CD14-positive monocyte (primary cell): ENCODE results near the gene CCDC88B. TPM values are rescaled to one million over a fixed set of nuclear protein-coding genes. Genes with fewer than 3 reads are reported as not detected.
A peak's percentile ranks its signal among the peaks of the same experiment; 100 is the strongest.

Experiments used
- DNase-seq, 3 donors: peaks; one replicate each; pipeline ENCODE4 v3.0.0-alpha.2; 2011 to 2022
- H2AFZ ChIP-seq: 2 replicates; pipeline ENCODE4 v1.6.0; 2012; ENCODE audit warnings: mild to moderate bottlenecking, low read depth, low read length, inconsistent platforms; ENCODE audit not compliant: insufficient read depth, poor library complexity, severe bottlenecking
- H3K27ac ChIP-seq, 2 donors: 1 replicate in 1 of 2; 2 replicates in 1 of 2; pipeline ENCODE4 v1.5.1; 2012 to 2013; ENCODE audit warnings: low read length in 2 of 2, control low read depth in 1 of 2, inconsistent platforms in 1 of 2, low read depth in 1 of 2, mild to moderate bottlenecking in 1 of 2
- H3K27me3 ChIP-seq, 2 donors: one replicate each; pipeline versions ENCODE4 v1.6.0 to v1.6.1; 2011 to 2013; ENCODE audit warnings: low read length in 2 of 2; ENCODE audit not compliant: control insufficient read depth in 2 of 2, insufficient read depth in 2 of 2
- H3K36me3 ChIP-seq, 2 donors: replicated peaks in 1 of 2; 1 replicate in 1 of 2; 2 replicates in 1 of 2; pipeline versions ENCODE4 v1.5.1 to v1.6.1; 2012 to 2013; ENCODE audit warnings: low read length in 2 of 2, control low read depth in 1 of 2, inconsistent platforms in 1 of 2, mild to moderate bottlenecking in 1 of 2; ENCODE audit not compliant: insufficient read depth in 2 of 2, control insufficient read depth in 1 of 2
- H3K4me1 ChIP-seq, 2 donors: 1 replicate in 1 of 2; 2 replicates in 1 of 2; pipeline versions ENCODE4 v1.5.1 to v1.6.1; 2012 to 2013; ENCODE audit warnings: low read length in 2 of 2, control low read depth in 1 of 2, inconsistent platforms in 1 of 2, mild to moderate bottlenecking in 1 of 2, moderate library complexity in 1 of 2; ENCODE audit not compliant: insufficient read depth in 2 of 2, control insufficient read depth in 1 of 2
- H3K4me2 ChIP-seq: replicated peaks from 2 replicates; pipeline ENCODE3; 2012; ENCODE audit warnings: low read length, moderate library complexity, mild to moderate bottlenecking; ENCODE audit not compliant: poor library complexity, severe bottlenecking; ENCODE audit errors: extremely low read depth
- H3K4me3 ChIP-seq, 3 experiments: fragments of 200-600 bp in 1 of 3; sonication (generic) in 1 of 3; replicated peaks in 1 of 3; 1 replicate in 2 of 3; 2 replicates in 1 of 3; pipeline ENCODE4 v1.5.1; 2011 to 2013; ENCODE audit warnings: low read length in 3 of 3, mild to moderate bottlenecking in 3 of 3, control low read depth in 2 of 3, low read depth in 2 of 3, inconsistent platforms in 1 of 3, moderate library complexity in 1 of 3
- H3K79me2 ChIP-seq: 2 replicates; pipeline ENCODE4 v1.6.0; 2012; ENCODE audit warnings: mild to moderate bottlenecking, control low read depth, inconsistent platforms, low read length, moderate library complexity; ENCODE audit not compliant: insufficient read depth
- H3K9ac ChIP-seq: 2 replicates; pipeline ENCODE4 v1.6.0; 2017; ENCODE audit warnings: low read length, mild to moderate bottlenecking; ENCODE audit not compliant: insufficient read depth, poor library complexity, severe bottlenecking
- H3K9me3 ChIP-seq, 2 donors: replicated peaks in 1 of 2; 1 replicate in 1 of 2; 2 replicates in 1 of 2; pipeline versions ENCODE4 v1.5.1 to v1.6.1; 2012 to 2013; ENCODE audit warnings: low read length in 2 of 2, control low read depth in 1 of 2; ENCODE audit not compliant: control insufficient read depth in 1 of 2, insufficient read depth in 1 of 2
- H4K20me1 ChIP-seq: 2 replicates; pipeline ENCODE4 v1.6.0; 2012; ENCODE audit warnings: mild to moderate bottlenecking, low read length, control low read depth, moderate library complexity; ENCODE audit not compliant: insufficient read depth
- H3K27ac Mint-ChIP-seq, 7 donors: one replicate each; pipeline ENCODE4 v1.8.0; 2020; ENCODE audit warnings: mild to moderate bottlenecking in 7 of 7, mixed read lengths in 7 of 7, moderate library complexity in 6 of 7, inconsistent platforms in 2 of 7
- H3K27me3 Mint-ChIP-seq, 3 donors: one replicate each; pipeline ENCODE4 v1.8.0; 2021 to 2022; ENCODE audit warnings: low read depth in 3 of 3, mild to moderate bottlenecking in 3 of 3, mixed read lengths in 3 of 3, moderate library complexity in 3 of 3, inconsistent platforms in 1 of 3
- H3K36me3 Mint-ChIP-seq, 2 donors: one replicate each; pipeline ENCODE4 v1.8.0; 2020; ENCODE audit warnings: mixed read lengths in 2 of 2, inconsistent platforms in 1 of 2, mild to moderate bottlenecking in 1 of 2
- H3K4me1 Mint-ChIP-seq: one replicate; pipeline ENCODE4 v1.8.0; 2020; ENCODE audit warnings: mild to moderate bottlenecking, mixed read lengths
- H3K4me3 Mint-ChIP-seq, 2 donors: one replicate each; pipeline ENCODE4 v1.8.0; 2020; ENCODE audit warnings: mild to moderate bottlenecking in 2 of 2, mixed read lengths in 2 of 2, moderate library complexity in 1 of 2
- H3K9me3 Mint-ChIP-seq, 7 donors: one replicate each; pipeline ENCODE4 v1.8.0; 2020 to 2022; ENCODE audit warnings: mixed read lengths in 7 of 7, mild to moderate bottlenecking in 6 of 7, moderate library complexity in 6 of 7, inconsistent platforms in 2 of 7
- CTCF ChIP-seq: fragments of 200-600 bp; IDR thresholded peaks from one replicate; pipeline ENCODE4 v1.8.0; 2022; ENCODE audit warnings: antibody characterized with exemption, mild to moderate bottlenecking
- WGBS: methylation state at CpG from one replicate; pipeline ENCODE4 v1.1.5; 2013; ENCODE audit warnings: missing lambda C conversion rate; ENCODE audit not compliant: insufficient coverage; 5-methylcytosine and 5-hydroxymethylcytosine counted together
- intact Hi-C, 2 donors: fragments of 100-400 bp; cut with micrococcal nuclease; formaldehyde crosslinking; loops; one replicate each; pipeline versions ENCODE4 v1.15.0 to v1.15.1; 2023
- polyA plus RNA-seq, 3 donors: library from polyadenylated mRNA; depleted of rRNA in 1 of 3; unstranded in 2 of 3; stranded (reverse) in 1 of 3; fragments of 300-500 nt in 2 of 3; fragments of >200 nt in 1 of 3; fragmentation: Illumina TruSeq in 2 of 3; gene quantifications; 1 replicate in 2 of 3; 2 replicates in 1 of 3; pipeline ENCODE4 v1.2.3, GENCODE V29; 2012 to 2021

CCDC88B gene
- polyA plus RNA-seq, 3 donors = 8.2 to 215 (median 18.9) TPM

GRCh38 chr11:64343767-64344559 lies 4.0 kb downstream of the CCDC88B start:
- Mint-ChIP-seq H3K27ac (no peak overlapping the region), H3K27me3 (no peaks in the 10 kb centered on the region), H3K36me3 (peaks cover 32 to 64% of the 10 kb centered on the region in 2 donors), H3K4me1 (peaks cover 50% of the 10 kb centered on the region), H3K4me3 (no peak overlapping the region), H3K9me3 (peaks cover 0 to 1% (median 0%) of the 10 kb centered on the region in 7 donors)
- Histone ChIP-seq H3K4me3 (no peak overlapping the region), H2AFZ (no peak overlapping the region), H3K4me2 (no peak overlapping the region), H3K27me3 (no peaks in the 10 kb centered on the region), H3K9ac (no peak overlapping the region), H3K36me3 (peaks cover 46 to 53% of the 10 kb centered on the region in 2 donors), H3K9me3 (no peaks in the 10 kb centered on the region), H3K79me2 (peaks cover 46% of the 10 kb centered on the region), H3K4me1 (peaks cover 35 to 51% of the 10 kb centered on the region in 2 donors), H4K20me1 (peaks cover 78% of the 10 kb centered on the region), H3K27ac (no peak overlapping the region)
- peak; percentile 22 for TF ChIP-seq CTCF
- WGBS = 94% methylated on average over 18 of the region's 18 CpGs
- intact Hi-C loops = loop anchor here in 1 of 2 donors (5.0 kb wide), 1 partner anchor 37 kb away; the partner anchor contains the start of gene ESRRA
- no peak for DNase-seq

- Mint-ChIP-seq H3K4me3 (no peak overlapping the region), H3K36me3 (peaks cover 39 to 72% of the 10 kb centered on the region in 2 donors), H3K27ac (no peak overlapping the region), H3K9me3 (peaks cover 0 to 1% (median 0%) of the 10 kb centered on the region in 7 donors), H3K27me3 (no peaks in the 10 kb centered on the region), H3K4me1 (peaks cover 42% of the 10 kb centered on the region)
- no peak for DNase-seq
- H3K79me2 ChIP-seq = peaks cover 43% of the 10 kb centered on the region
- no peak overlapping the region for H3K9ac ChIP-seq
- TF ChIP-seq CTCF = no peak
- peaks cover 27 to 43% of the 10 kb centered on the region in 2 donors for H3K4me1 ChIP-seq
- H3K9me3 ChIP-seq = no peaks in the 10 kb centered on the region
- H3K36me3 ChIP-seq = peaks cover 54 to 61% of the 10 kb centered on the region in 2 donors
- H3K4me3 ChIP-seq = no peak overlapping the region
- WGBS = over 99% methylated on average over 27 of the region's 28 CpGs
- no peak overlapping the region for H3K27ac ChIP-seq
- H3K27me3 ChIP-seq = no peaks in the 10 kb centered on the region
- intact Hi-C loops = loop anchor here in 1 of 2 donors (5.0 kb wide), 1 partner anchor 37 kb away; the partner anchor contains the start of gene ESRRA
- no peak overlapping the region for H2AFZ ChIP-seq
- peaks cover 87% of the 10 kb centered on the region for H4K20me1 ChIP-seq
- no peak overlapping the region for H3K4me2 ChIP-seq
These were observed 4.8 kb downstream of the CCDC88B start for GRCh38 chr11:64344787-64345186.
